ENCODE results near the gene TSPEAR.

TSPEAR gene

DNA sequence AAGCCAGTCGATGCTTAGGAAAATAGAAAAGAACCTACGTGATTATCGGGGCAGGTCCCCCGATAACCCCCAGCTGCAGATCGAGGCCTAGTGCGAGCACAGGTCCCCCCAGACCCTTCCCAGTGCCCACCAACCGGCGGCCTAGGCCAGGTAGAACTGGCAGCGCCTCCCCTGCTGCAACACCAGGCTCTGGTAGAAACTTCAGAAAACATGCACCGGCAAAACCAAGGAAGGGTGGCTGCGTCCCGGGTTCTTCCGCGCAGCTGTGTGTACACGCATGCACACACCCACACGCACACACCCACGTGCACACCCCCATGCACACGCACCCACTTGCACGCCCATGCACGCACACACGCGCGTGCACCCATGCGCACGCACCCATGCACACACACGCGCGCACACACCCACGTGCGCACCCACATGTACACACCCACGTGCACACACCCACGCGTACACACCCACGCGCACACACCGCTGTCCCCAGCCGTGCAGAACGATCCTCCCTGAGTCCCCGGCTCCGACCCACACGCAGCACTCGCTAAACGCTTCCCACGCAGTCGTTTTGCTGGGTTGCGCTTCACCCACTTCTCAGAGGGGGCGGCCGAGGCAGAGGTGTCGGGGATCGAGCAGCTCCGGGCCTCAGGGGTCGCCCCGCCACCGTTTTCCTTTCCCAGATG, 5.2 kb downstream of the TSPEAR start:
- no peak overlapping the region for H3K27ac ChIP-seq
- ChIA-PET CTCF (no interaction called here), POLR2A (ENCODE audit: low non-redundant PET) (no interaction called here)
- DNase-seq (ENCODE audit: low spot score) = no peak
- TF ChIP-seq, protein P1, sequence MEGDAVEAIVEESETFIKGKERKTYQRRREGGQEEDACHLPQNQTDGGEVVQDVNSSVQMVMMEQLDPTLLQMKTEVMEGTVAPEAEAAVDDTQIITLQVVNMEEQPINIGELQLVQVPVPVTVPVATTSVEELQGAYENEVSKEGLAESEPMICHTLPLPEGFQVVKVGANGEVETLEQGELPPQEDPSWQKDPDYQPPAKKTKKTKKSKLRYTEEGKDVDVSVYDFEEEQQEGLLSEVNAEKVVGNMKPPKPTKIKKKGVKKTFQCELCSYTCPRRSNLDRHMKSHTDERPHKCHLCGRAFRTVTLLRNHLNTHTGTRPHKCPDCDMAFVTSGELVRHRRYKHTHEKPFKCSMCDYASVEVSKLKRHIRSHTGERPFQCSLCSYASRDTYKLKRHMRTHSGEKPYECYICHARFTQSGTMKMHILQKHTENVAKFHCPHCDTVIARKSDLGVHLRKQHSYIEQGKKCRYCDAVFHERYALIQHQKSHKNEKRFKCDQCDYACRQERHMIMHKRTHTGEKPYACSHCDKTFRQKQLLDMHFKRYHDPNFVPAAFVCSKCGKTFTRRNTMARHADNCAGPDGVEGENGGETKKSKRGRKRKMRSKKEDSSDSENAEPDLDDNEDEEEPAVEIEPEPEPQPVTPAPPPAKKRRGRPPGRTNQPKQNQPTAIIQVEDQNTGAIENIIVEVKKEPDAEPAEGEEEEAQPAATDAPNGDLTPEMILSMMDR (conservative IDR thresholded peaks at IDR 0.05; ENCODE audit: low read depth) = no peak

DNA sequence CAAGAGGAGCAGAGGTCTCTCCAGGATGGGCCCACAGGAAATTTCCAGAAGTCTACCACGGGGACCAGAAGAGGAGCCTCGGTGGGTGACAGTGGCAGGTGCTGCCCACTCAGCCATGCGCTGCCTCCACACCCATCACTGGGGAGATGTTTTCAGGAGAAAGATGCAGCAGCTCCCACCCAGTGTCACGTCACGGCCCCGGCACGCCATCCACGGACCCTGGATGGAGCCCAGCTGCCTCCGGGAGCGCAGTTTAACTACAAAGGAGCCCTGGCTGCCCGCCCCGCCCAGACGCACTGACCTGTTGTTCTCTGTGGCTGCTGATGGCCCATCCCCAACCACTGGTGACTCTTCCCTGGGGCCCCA, 6.8 kb downstream of the TSPEAR start:
- ChIA-PET CTCF (interaction anchor here (0.6 kb wide), 1 partner anchor 50 kb away, joined by 3 read pairs; no protein-coding TSS in a partner anchor), POLR2A (ENCODE audit: low non-redundant PET) (no interaction called here)
- TF ChIP-seq, protein P1 (conservative IDR thresholded peaks at IDR 0.05; ENCODE audit: low read depth) = no peak
- no peak overlapping the region for H3K27ac ChIP-seq
- no peak for DNase-seq (ENCODE audit: low spot score)

DNA sequence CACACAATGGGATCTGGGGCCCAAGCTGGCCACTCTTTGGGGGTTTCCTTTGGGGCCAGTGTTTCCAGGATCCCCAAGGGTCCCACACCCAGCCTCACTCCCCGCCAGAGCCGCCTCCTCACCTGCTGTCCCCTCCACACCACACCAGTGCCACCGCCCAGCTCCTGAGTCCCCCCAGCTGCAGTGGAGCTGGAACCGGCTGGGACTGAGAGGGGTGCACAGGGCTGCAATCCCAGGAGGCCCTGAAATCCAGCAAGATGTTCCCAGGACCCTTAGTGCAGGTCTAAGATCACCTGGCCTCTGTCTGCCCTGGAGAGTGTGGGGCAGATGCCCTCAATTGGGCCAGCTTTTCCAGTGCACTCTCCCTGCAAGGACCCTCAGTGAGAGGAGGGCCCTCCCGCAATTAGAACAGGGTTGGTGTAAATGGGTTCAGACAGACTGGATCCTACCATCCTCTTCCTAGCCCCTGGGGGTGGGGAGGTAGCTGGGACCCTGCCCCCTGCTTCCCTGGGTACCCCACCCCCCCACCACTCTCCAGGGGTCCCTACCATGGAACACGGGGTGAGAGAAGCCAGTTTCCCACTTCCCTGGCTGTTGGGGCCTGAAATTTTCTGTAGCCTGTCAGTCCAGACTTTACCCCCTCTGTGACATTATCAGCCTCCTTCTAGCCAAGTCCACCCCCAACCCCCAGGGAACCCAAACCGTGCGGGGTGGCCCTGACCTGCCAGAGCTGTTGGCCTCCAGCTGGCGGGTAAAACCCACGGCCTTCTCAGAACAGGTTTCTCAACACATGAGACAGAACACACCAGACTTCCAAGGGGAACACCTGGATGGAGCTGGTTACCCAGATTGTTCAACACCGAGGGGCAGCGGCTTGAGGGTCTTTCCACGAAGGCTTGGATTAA, 7.4 kb downstream of the TSPEAR start:
- no peak for DNase-seq (ENCODE audit: low spot score)
- ChIA-PET POLR2A (ENCODE audit: low non-redundant PET) (no interaction called here), CTCF (interaction anchor here (0.6 kb wide), 1 partner anchor 51 kb away, joined by 3 read pairs; no protein-coding TSS in a partner anchor)
- TF ChIP-seq, protein P1 (conservative IDR thresholded peaks at IDR 0.05; ENCODE audit: low read depth) = no peak
- H3K27ac ChIP-seq = no peak overlapping the region

DNA sequence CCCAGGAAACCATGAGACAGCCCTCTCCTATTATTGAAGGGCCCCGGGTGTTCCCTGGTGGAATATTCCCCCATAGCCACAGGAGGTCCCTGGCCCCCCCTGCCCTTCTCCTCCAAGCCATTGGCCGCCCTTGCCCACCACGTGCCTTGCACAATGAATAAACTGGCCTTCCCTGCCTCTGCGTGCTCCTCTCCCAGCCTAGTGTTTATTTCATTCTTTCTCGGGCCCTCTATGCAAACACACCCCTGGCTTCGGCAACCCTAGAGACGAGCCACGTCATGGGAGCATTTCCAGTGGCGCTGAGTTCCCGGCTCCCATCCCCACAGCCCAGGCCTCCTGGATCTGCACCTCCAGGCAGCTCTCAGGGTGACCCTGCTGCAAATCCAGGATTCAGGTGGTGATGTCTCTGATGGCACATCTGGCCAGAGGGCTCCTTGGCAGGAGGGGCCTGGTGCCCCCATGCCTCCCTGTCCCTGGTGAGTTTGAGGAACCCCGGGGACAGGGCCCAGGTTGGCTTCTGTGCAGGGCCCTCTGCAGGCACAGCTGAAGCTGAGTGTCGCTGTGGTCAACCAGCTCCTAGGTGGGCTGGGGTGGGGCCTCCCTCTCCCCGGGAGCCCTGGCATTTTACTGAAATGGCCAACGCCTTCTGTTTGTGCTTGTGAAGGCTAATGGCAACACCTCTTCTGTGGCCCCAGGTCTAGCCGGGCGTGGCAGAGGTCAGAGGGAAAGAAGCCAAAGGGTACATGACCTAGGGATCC, 8.2 kb downstream of the TSPEAR start:
- TF ChIP-seq, protein P1 (conservative IDR thresholded peaks at IDR 0.05; ENCODE audit: low read depth) = no peak
- ChIA-PET CTCF (no interaction called here), POLR2A (ENCODE audit: low non-redundant PET) (no interaction called here)
- DNase-seq (ENCODE audit: low spot score) = no peak
- no peak overlapping the region for H3K27ac ChIP-seq

DNA sequence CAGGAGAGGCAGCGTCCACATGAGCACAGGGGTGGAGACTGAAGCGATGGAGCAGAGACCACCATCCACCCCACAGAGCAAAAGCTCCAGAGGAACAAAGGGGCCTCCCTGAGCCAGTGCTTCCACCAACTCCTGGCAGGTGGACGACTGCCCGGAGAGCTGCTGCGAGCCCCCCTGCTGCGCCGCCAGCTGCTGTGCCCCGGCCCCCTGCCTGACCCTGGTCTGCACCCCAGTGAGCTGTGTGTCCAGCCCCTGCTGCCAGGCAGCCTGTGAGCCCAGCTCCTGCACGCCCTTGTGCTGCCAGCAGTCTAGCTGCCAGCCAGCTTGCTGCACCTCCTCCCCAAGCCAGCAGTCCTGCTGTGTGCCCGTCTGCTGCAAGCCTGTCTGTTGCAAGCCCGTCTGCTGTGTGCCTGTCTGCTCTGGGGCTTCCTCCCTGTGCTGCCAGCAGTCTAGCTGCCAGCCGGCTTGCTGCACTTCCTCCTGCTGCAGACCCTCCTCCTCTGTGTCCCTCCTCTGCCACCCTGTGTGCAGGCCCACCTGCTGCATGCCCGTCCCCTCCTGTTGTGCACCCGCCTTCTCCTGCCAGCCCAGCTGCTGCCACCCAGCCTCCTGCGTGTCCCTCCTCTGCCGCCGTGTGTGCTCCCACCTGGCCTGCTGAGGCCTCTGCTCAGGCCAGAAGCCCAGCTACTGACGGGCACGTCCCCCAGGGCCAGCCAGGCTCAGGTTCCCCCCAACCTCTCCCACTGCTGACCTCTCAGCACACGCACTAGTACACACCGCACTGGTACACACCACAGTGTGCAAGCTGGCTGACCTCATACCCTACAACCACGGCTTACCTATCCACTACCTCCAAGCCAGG, 9.0 kb downstream of the TSPEAR start:
- no peak for DNase-seq (ENCODE audit: low spot score)
- POLR2A ChIA-PET (ENCODE audit: low non-redundant PET) = no interaction called here
- TF ChIP-seq, protein P1 (conservative IDR thresholded peaks at IDR 0.05; ENCODE audit: low read depth) = no peak
- H3K27ac ChIP-seq = no peak overlapping the region
- CTCF ChIA-PET = no interaction called here
